Dedifferentiated amniotic fluid mesenchymal stem cell (primary cell): ENCODE data around the gene ARSA.
"Not testable (repeated sequence)": the region's sequence is repeated elsewhere in the genome, so short reads cannot be mapped to it uniquely, and the experiment has no call there.

Experiments
- DNase-seq: peaks from one replicate; pipeline ENCODE4 v3.0.0-alpha.2; 2016; ENCODE audit errors: extremely low spot score

The ARSA gene

GRCh38 chr22:50621948-50622722 is 5.8 kb downstream of the ARSA start:
- no peak for DNase-seq

DNA sequence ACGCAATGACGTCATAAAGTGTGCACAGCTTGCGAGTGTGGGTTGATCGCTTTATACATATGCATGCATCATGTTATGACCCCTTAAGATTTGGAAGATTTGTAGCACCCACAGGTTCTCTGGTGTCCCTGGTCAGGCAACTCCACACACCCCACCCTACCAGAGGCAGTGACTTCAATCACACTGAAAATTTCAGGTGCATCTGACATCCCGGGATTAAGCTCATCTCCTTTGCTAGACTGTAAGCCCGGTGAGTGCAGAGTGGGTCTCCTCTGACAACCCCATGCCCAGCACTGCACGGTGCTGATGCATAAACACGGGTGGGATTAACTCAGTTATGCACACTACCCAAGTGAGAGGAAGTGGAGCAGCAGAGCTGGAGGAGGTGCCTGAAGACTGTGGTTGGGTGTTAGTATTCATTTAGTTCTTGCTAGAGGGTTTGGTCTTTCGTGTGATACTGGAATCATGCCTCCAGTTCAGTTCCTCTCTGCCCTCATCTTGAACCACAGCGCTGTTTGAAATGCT is 6.5 kb downstream of the ARSA start:
- no peak for DNase-seq

- DNase-seq, result no peak
These were observed 7.2 kb downstream of the ARSA start for GRCh38 chr22:50620593-50621355.

DNA sequence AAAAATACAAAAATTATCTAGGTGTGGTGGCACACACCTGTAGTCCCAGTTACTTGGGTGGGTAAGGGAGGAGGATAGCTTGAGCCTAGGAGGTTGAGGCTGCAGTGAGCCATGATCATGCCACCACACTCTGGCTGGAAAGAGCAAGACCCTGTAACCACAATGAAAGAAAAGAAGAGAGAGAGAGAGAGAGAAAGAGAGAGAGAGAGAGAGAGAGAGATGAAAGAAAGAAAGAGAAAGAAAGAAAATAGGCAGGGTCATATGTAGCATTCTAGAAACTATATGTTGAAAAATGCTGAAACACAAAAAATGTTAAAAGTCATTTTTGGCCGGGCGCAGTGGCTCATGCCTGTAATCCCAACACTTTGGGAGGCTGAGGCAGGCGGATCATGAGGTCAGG is 13.7 kb downstream of the ARSA start:
- not testable (repeated sequence) for DNase-seq

DNA sequence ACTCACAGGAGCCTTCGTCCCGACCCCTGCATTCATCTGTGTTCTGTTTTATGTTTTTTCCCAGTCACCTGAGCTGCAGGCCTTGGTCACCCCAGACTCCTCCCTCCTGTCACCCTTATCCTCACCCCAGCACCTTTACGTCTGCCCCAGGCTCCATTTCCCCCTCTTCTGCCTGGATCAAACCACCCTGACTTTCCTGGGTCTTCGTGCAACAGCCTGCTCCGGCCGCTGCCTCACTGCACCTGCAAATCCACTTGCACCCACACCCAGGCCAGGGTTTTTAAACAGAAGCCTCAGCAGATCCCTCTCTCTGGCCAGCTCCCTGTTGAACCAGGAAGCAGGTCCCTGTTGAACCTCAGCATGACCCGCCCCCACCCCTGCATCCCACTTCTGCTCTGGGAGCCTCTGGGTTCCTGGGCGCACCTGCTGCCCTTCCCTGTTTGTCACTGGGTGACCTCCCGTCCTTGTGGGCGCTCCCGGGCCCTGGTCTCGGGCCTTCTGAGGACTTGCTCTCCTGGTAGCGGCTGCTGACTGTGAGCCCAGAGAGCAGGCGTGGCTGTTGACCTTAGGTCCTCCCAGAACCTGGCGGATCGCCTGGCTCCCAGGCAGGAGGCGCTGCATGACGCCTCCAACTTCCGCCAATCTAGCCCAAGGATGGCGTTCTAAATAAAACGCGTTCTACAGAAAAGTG is 14.5 kb downstream of the ARSA start:
- DNase-seq, result no peak

- DNase-seq, result no peak
These were observed 15.3 kb downstream of the ARSA start for GRCh38 chr22:50612528-50613221.

GRCh38 chr22:50612168-50612527 is 15.8 kb downstream of the ARSA start:
- DNase-seq, result no peak

GRCh38 chr22:50611341-50612060 is 16.5 kb downstream of the ARSA start:
- no peak for DNase-seq

DNA sequence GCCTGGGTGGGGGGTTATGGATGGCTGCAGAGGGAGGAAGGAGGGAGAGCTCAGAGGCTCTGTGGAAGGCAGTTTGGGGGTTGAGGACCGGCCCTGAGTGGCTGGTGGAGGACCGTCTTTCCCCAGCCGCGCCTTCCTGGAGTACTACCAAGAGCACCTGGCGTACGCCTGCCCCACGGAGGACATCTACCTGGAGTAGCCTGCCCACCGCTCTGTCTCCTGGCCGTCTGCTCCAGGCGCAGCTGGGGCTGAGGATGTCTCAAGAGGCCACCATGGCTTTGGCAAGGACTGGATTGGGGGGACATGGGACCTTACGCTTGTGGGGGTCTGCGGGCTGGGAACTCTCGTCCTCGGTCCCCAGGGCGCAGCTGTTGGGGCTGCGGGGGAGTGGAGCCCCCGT is 17.4 kb downstream of the ARSA start:
- no peak for DNase-seq

GRCh38 chr22:50610041-50610451 is 17.9 kb downstream of the ARSA start:
- no peak for DNase-seq

- DNase-seq, result no peak
These were observed 18.4 kb downstream of the ARSA start for GRCh38 chr22:50609599-50609998.

DNA sequence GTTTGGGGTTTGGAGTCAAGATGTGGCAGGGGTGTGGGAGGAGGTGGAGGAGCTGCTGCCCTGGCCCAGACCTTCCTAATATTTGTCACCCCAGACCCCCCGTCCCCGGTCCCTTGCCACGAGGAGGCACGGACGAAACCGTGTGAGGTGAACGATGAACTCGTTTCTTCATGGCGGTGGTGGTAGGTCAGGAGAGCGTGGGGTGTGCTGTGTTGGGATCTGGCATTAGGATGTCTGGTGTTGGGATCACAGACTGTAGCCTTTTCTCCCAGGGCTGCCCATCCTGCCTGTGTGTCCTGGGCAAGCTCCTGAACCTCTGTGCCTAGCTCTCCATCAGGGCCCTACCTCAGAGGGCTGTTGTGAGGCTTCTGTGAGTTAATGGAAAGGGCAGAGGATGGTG is 19.0 kb downstream of the ARSA start:
- no peak for DNase-seq

- not testable (repeated sequence) for DNase-seq
These were observed 19.7 kb downstream of the ARSA start for GRCh38 chr22:50608058-50608840.

DNA sequence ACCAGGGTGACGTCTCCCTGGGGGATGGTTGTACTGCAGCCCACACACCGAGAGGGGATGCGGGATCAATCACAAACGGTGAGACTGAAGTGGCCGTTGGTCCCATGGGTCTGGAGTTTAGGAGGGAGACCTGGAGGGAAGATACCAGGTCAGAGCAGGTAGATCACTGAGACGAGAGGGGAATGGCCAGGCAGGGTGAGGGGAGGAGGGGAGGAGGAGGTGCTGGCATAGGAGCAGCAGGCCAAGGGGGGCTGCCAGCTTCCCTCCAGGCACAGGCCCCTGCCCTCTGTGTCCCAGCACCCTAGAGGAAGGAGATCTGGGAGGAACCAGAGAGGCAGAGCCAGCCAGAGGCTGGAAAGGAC is 20.3 kb downstream of the ARSA start:
- no peak for DNase-seq

GRCh38 chr22:50606946-50607658 is 20.9 kb downstream of the ARSA start:
- DNase-seq, result no peak

DNA sequence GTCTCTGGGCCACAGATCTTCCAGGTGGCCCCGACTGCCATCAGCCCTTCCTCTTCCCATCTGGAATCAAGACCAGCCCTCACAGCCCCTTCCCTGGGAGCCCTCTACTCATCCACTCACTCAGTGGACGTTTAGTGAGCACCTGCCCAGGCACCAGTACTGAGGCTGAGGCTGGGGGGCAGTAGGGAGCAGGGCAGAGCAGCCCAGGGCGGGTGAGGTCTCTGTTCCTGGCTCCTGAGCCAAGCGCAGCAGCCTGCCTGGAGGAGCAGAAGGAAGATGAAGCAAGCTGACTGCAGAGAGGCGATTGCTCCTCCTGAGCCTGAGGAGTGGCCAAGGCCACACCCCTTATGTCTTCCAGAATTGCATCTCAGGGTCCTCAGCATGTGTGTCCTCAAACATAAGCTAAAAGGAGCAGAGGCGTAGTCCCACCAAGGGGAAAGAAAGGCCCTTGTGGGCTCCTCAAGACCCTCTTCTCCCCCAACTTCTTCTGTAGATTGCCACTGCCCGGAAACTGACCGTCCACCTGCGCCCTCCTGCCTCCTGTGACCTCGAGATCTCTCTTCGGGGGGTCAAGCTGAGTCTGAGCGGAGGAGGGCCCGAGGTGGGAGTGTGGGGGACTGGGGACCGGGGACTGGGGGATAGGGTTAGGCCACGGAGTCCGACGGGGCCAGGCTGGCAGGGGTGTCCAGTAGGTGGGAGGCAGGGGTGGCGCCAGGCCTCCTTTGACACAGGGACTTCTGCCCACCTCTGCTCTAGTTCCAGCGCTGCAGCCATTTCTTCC is 21.6 kb downstream of the ARSA start:
- no peak for DNase-seq

- DNase-seq, result no peak
These were observed 22.3 kb downstream of the ARSA start for GRCh38 chr22:50605613-50606074.

- no peak for DNase-seq
These were observed 22.8 kb downstream of the ARSA start for GRCh38 chr22:50605002-50605612.
